Ramos (cell line): Measurements from ENCODE around the gene RAX2.

Source experiments
- in situ Hi-C: fragments of 300-500 bp; cut with MboI; formaldehyde crosslinking; loops from one replicate; pipeline ENCODE4 v1.14.3; 2022; ENCODE audit warnings: low sequenced_read_pairs; ENCODE audit not compliant: unreplicated experiment

Gene RAX2

GRCh38 chr19:3734310-3734600 lies 37.8 kb downstream of the RAX2 start:
- in situ Hi-C loops: no loop called here

- in situ Hi-C loops: no loop called here
Measured at GRCh38 chr19:3733549-3734309, 38.3 kb downstream of the RAX2 start.

GRCh38 chr19:3732108-3732507 lies 39.9 kb downstream of the RAX2 start:
- in situ Hi-C loops: no loop called here

GRCh38 chr19:3730457-3730958 lies 41.5 kb downstream of the RAX2 start:
- in situ Hi-C loops: no loop called here

GRCh38 chr19:3725640-3726310 lies 46.3 kb downstream of the RAX2 start:
- in situ Hi-C loops: no loop called here

GRCh38 chr19:3725121-3725520 lies 46.9 kb downstream of the RAX2 start:
- in situ Hi-C loops: no loop called here

GRCh38 chr19:3723883-3724282 lies 48.1 kb downstream of the RAX2 start:
- in situ Hi-C loops: no loop called here

- in situ Hi-C loops: no loop called here
Measured at GRCh38 chr19:3723110-3723488, 48.9 kb downstream of the RAX2 start.

- in situ Hi-C loops: no loop called here
Measured at GRCh38 chr19:3722443-3723109, 49.5 kb downstream of the RAX2 start.

- in situ Hi-C loops: no loop called here
Measured at GRCh38 chr19:3721887-3722442, 50.1 kb downstream of the RAX2 start.

- in situ Hi-C loops: no loop called here
Measured at GRCh38 chr19:3721131-3721886, 50.7 kb downstream of the RAX2 start.

- in situ Hi-C loops: no loop called here
Measured at GRCh38 chr19:3720349-3720917, 51.6 kb downstream of the RAX2 start.

- in situ Hi-C loops: no loop called here
Measured at GRCh38 chr19:3719868-3720267, 52.2 kb downstream of the RAX2 start.
